Endothelial cell of hepatic sinusoid (primary cell): Measurements from ENCODE around the gene SLC6A13.
"Not testable (repeated sequence)": the region's sequence is repeated elsewhere in the genome, so short reads cannot be mapped to it uniquely, and the experiment has no call there.

Source experiments
- in situ Hi-C: cut with HindIII; loops from 2 replicates; pipeline ENCODE4 v1.10.0; 2017; ENCODE audit warnings: low sequenced_read_pairs

SLC6A13 gene

DNA sequence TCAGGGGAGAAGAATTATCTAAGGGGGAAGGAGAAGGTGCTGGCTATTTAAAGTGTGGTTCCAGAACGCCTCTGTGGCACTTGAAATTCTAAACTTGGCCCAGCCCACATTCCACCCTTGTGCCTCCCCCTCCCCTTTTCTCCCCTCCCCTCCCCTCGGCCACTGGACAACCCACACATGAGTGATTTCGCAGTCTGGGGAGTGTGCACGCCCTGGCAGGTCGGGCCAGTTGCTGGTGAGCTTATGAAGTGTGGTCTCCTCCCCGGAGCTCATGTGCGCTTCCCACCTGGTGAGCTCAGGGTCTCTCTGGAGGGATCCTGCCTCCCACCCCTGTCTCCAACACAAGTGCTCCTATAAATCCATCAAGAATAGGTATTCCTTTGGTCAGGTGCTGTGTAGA lies at the start of gene SLC6A13:
Gene SLC6A13 (minus strand): TSS at position 20 of the 400 bp plus-strand sequence. CDS start 2,784 bp downstream, outside the sequence.
- in situ Hi-C loops, result no loop called here

DNA sequence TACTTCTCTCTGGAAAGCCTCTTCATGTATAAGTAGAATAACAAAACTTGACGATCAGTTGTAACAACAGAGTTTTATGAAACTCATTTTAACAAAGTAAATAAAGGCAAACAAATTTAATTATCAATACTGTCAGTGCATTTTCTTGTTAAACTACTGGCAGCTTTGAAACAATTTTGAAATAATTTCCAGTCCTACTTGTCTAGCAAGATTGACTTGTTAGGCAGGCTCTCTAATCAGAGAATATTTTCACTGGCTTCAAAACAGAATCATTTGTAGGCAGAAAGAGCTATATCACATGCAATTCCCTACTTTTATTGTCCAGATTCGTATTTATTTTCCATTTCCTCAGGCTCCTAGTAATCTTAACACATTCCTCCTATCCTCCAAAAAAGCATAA lies 45.9 kb upstream of the SLC6A13 start:
- in situ Hi-C loops, result no loop called here

- in situ Hi-C loops, result no loop called here
Observed at GRCh38 chr12:307406-307805, 44.8 kb upstream of the SLC6A13 start.

- in situ Hi-C loops, result no loop called here
Observed at GRCh38 chr12:304805-305204, 42.2 kb upstream of the SLC6A13 start.

GRCh38 chr12:302766-303165 lies 40.1 kb upstream of the SLC6A13 start:
- in situ Hi-C loops, result not testable (repeated sequence)

GRCh38 chr12:300166-300565 lies 37.5 kb upstream of the SLC6A13 start:
- in situ Hi-C loops, result not testable (repeated sequence)

GRCh38 chr12:299511-299910 lies 36.9 kb upstream of the SLC6A13 start:
- in situ Hi-C loops, result loop anchor here (5.0 kb wide), 1 partner anchor 63 kb away; no protein-coding TSS in a partner anchor

DNA sequence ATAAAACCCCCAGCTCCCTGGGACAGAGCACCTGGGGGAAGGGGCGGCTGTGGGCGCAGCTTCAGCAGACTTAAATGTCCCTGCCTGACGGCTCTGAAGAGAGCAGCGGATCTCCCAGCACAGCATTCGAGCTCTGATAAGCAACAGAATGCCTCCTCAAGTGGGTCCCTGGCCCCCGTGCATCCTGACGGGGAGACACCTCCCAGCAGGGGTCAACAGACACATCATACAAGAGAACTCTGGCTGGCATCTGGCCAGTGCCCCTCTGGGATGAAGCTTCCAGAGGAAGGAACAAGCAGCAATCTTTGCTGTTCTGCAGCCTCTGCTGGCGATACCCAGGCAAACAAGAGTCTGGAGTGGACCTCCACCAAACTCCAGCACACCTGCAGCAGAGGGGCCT lies 35.4 kb upstream of the SLC6A13 start:
- in situ Hi-C loops, result loop anchor here (5.0 kb wide), 1 partner anchor 64 kb away; no protein-coding TSS in a partner anchor

- in situ Hi-C loops, result loop anchor here (5.0 kb wide), 1 partner anchor 67 kb away; no protein-coding TSS in a partner anchor
Observed at GRCh38 chr12:295132-295531, 32.5 kb upstream of the SLC6A13 start.

GRCh38 chr12:293199-293598 lies 30.6 kb upstream of the SLC6A13 start:
- in situ Hi-C loops, result no loop called here

DNA sequence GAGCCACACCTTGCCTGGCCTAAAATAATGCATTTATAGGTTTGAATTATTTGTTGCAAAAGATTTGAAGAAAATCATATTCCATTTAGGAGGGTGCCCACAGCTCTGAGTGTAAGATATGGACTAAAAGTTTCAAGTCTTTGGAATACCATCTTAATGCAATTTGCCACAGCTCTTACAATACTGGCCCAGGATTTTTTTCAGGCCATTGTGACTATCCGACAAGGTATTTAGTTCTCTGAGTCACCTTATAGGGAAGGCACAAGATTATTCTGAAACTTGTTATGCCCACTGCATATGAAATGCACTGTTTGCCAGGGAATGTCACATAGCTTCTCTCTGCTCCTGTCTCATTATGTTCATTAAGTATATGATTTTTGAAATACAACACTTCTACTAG lies 29.6 kb upstream of the SLC6A13 start:
- in situ Hi-C loops, result no loop called here

GRCh38 chr12:291153-291723 lies 28.6 kb upstream of the SLC6A13 start:
- in situ Hi-C loops, result no loop called here

DNA sequence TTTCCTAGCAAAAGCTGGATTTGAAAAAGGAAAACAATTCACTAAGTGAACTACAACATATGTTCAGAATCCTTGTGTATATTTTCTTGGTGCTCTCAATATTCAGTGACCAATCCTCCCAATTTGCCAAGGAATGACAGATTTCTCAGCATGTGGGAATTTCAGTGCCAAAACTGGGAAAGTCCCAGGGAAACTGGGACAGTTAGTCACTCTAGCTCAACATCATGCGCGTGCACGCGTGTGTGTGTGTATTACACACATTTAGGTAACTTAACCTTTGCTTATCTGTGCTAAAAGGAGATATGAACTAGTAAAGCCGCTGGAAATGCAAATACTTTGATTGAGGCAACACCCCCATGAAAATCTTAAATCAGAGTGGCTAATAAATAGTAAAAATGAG lies 26.1 kb upstream of the SLC6A13 start:
- in situ Hi-C loops, result no loop called here

GRCh38 chr12:286531-287300 lies 24.1 kb upstream of the SLC6A13 start:
- in situ Hi-C loops, result no loop called here

GRCh38 chr12:278046-278445 lies 15.4 kb upstream of the SLC6A13 start:
- in situ Hi-C loops, result no loop called here

DNA sequence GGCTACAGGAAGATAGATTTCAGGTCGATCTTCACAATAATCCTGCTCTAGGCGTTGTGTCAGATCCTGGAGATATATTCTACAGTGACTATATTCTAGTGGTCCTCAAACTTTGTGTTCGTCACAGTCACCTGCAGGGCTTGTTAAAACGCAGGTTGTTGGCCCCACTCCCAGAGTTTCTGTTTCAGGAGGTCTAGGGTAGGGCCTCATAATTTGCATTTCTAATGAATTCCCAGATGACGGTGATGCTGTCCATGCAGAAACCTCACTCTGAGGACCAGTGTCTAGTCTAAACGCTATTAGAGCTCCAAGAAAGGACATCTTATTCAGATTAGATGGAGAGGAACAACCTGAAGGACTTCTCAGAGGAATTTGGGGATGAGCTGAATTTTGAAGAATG lies 13.2 kb upstream of the SLC6A13 start:
- in situ Hi-C loops, result no loop called here

DNA sequence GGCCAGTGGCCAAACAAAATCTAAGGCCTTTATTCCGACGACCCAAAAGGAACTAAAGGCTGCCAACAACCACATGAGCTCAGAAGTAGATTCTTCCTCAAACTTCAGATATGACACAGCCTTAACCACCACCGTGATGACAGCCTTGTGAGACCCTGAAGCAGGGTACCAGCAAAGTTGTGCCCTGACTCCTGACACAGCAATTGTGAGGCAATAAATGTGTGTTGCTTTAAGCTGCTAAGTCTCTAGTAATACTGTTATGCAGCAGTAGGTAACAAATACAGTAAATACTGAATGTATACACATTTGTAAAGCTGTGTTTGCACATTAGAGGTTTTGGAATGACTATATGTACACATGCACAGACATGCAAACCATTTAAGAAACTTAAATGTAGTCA lies 10.7 kb upstream of the SLC6A13 start:
- in situ Hi-C loops, result no loop called here

DNA sequence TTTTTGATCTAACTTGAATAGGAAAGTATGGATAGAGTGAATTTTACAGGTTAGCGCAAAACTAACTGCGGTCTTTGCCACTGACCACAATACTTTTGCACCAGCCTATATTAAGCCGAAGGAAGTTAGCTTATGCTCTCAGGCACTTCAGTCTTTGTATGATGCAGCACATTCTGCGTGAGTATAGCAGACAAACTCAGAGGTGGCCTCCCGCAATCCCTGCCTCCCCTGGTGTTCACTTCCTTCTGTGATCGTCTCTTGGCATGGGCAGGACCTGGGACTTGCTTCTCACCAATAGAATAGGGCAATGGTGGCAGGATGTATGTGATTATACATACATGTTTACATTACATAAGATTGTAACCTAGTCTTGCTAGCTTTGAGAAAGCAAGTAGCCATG lies 10.3 kb upstream of the SLC6A13 start:
- in situ Hi-C loops, result no loop called here

DNA sequence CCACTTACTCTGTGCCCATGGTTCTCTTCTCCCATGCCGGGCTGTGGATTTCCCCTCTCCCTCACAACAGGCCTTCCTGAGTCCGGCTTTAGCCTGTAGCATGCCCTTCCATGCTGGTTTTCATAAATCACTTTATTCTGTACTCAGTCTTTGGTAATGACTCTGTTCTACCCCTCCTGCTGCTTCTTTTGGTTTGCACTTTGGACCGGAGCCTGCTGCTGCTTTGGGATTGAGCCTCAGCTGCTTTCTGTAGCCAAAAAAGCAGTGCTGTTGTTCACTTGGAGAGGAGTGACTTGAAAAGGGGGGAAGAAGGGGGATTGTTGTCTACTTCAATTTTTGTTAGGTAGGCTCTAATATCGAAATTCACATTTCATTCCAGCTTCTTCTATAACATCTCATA lies 8.5 kb upstream of the SLC6A13 start:
- in situ Hi-C loops, result no loop called here

GRCh38 chr12:269191-269590 lies 6.6 kb upstream of the SLC6A13 start:
- in situ Hi-C loops, result no loop called here

DNA sequence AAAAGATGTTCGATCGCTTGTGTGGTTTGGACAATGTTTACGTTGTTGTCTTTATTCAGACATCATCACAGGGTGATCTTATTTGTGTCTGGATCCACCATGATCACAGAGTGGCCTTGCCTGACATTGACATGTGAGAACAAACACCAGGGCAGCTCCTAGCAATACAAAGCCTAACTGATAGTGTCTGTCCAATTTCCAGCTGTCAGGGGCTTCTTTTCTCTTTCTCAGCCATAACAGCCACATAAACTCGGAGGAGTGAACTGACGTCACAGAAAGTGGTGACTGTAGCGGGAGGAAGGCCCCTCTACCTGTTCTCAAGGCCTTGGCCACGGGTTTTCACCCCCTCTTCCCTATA lies 5.8 kb upstream of the SLC6A13 start:
- in situ Hi-C loops, result no loop called here
